GM13976 (cell line): Measurements from ENCODE around the gene TMEM186.

ENCODE experiments used
- DNase-seq: peaks from one replicate; pipeline ENCODE4 v3.0.0; 2012; ENCODE audit warnings: low spot score
- in situ Hi-C: fragments of 300-500 bp; cut with MboI; formaldehyde crosslinking; loops from one replicate; pipeline ENCODE4 v1.12.0; 2022; ENCODE audit warnings: low sequenced_read_pairs, mixed read lengths, inconsistent platforms; ENCODE audit not compliant: unreplicated experiment
- TF ChIP-seq, protein P1 (sequence below): IDR thresholded peaks from 2 replicates; pipeline ENCODE4 v1.5.1; 2012; ENCODE audit warnings: borderline replicate concordance, mild to moderate bottlenecking; ENCODE audit not compliant: insufficient read depth; ENCODE audit errors: extremely low read depth, missing control alignments, control extremely low read depth

TMEM186 gene

GRCh38 chr16:8832717-8833105 is 35.3 kb upstream of the TMEM186 start:
- no peak for DNase-seq
- TF ChIP-seq, protein P1, sequence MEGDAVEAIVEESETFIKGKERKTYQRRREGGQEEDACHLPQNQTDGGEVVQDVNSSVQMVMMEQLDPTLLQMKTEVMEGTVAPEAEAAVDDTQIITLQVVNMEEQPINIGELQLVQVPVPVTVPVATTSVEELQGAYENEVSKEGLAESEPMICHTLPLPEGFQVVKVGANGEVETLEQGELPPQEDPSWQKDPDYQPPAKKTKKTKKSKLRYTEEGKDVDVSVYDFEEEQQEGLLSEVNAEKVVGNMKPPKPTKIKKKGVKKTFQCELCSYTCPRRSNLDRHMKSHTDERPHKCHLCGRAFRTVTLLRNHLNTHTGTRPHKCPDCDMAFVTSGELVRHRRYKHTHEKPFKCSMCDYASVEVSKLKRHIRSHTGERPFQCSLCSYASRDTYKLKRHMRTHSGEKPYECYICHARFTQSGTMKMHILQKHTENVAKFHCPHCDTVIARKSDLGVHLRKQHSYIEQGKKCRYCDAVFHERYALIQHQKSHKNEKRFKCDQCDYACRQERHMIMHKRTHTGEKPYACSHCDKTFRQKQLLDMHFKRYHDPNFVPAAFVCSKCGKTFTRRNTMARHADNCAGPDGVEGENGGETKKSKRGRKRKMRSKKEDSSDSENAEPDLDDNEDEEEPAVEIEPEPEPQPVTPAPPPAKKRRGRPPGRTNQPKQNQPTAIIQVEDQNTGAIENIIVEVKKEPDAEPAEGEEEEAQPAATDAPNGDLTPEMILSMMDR = no peak
- in situ Hi-C loops = no loop called here

GRCh38 chr16:8831871-8832716 is 34.7 kb upstream of the TMEM186 start:
- TF ChIP-seq, protein P1 = no peak
- in situ Hi-C loops = no loop called here
- DNase-seq = no peak

DNA sequence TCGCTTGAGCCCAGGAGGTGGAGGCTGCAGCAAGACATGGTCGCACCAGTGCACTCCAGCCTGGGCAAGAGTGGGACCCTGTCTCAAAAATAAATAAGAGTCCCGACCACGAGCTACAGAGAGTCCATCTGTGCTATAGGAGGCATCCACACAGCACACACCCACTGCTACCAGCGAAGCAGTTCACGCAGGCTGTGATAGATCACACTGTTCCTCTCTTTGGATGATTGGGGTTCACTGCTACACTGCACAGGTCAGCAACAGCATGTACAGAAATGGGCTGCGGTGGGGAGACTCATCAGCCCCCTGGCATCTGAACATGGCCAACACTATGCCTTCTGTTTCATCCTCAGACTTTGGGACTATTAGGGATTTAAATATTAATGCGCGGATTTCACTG is 34.0 kb upstream of the TMEM186 start:
- TF ChIP-seq, protein P1 = no peak
- no peak for DNase-seq
- in situ Hi-C loops = no loop called here

DNA sequence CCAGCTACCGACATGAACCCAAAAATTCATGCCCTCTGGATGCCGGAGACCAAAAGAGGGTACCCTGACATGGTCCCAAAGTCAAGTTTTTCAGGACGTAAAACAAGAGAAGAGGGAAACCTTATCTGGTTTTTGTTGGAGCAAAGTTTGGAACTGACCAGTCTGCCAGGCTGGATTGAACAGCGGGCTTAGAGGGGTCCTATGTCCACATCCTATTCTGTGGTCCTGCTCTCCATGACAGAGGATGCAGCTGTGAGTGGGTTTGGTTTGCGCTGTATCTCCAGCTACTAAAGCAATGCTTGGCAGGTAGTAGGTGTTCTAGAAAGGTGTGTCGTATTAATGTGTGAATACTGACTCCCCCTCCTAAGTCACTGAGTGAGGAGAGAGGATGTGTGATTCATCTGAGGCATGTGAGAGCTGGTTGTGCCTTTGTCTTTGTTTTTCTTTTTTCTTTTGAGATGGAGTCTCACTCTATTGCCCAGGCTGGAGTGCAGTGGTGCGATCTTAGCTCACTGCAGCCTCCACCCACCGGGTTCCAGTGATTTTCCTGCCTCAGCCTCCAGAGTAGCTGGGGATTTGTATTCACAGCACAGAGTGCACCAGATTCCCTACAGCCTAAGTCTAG is 31.2 kb upstream of the TMEM186 start:
- in situ Hi-C loops = no loop called here
- TF ChIP-seq, protein P1 = no peak
- no peak for DNase-seq

GRCh38 chr16:8826278-8826879 is 28.9 kb upstream of the TMEM186 start:
- TF ChIP-seq, protein P1 = no peak
- in situ Hi-C loops = no loop called here
- no peak for DNase-seq

- TF ChIP-seq, protein P1 = no peak
- DNase-seq = no peak
- in situ Hi-C loops = no loop called here
These were observed 25.0 kb upstream of the TMEM186 start for GRCh38 chr16:8822403-8822802.
